ENCODE data around the gene SAE1. TPM values are rescaled to one million over a fixed set of nuclear protein-coding genes. Genes with fewer than 3 reads are reported as not detected.

SAE1 gene
- total and polyA plus RNA-seq, 2 of the 4 experiments (the other 2 are of a cell fraction) = 165 to 184 TPM

DNA sequence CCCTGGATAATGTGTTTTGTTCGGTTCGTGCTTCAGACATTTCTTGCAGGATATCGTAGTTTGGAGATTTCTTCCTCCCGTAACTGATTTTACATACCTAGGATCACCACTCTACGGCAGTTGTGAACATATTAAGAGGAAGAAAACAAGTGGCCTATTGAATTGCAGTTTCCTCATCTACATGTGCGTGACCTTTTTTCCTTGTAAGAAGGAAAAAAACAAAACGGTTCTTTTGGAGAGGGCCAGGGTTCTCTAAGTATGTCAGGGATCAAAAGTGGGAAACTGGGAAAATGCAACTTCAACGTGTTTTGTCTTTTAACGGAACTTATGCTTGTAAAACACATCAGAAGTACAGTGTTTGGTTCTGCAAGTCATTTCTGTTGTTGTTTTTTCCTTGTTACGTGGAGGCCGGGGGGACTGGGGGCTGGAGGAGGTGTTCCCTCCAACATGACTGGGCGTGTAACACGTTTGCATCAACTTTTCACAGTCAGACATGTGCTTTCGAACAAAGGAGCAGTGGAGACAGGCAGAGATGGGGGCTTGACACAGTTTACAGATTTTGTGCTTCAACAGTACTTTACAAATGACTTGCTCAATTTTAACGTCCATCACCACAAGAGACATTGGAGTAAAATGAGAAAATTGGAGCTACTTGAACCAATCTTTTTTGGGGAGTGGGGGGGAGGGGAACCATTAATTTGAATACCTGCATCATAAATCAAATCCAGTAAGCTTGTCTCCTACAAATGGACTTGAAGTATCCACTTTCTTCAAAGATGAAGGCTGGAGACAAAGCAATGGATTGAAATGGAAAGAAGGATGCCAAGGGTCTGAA is 20.9 kb upstream of the SAE1 start:
- Histone ChIP-seq H4K91ac (ENCODE audit: insufficient read depth, low read depth, low read length) (peak overlapping the region; percentile 26; the same call in 1 of the 2 replicates), H3K4me2 (ENCODE audit: low read depth, low read length) (peak overlapping the region; percentile 97), H2BK5ac (ENCODE audit: low read depth, low read length, poor library complexity, severe bottlenecking) (peak overlapping the region; percentile 98), H4K20me1 (ENCODE audit: insufficient read depth, low read length) (peaks cover 29% of the 10 kb centered on the region), H2AK9ac (replicated peaks; ENCODE audit: low read depth, low read length, poor library complexity) (peak overlapping the region; percentile 2), H2AK5ac (ENCODE audit: low read depth, low read length) (peak overlapping the region; percentile 69; the same call in 1 of the 2 replicates), H3K27ac (ENCODE audit: insufficient read depth, low read length) (peak overlapping the region; percentile 71), H3K56ac (ENCODE audit: extremely low read depth, insufficient read depth, low read length) (peak overlapping the region; percentile 99), H3K23ac (ENCODE audit: low read depth, low read length) (peak overlapping the region; percentile 99), H3K79me1 (ENCODE audit: low read depth in 1 of 2, low read length in 2 of 2) (peaks cover 25 to 73% of the 10 kb centered on the region in 2 experiments), H2BK20ac (ENCODE audit: low read depth, low read length) (no peak overlapping the region), H4K5ac (ENCODE audit: low read depth, low read length) (peak overlapping the region; percentile 9; the same call in 1 of the 2 replicates), H3K9me1 (ENCODE audit: insufficient read depth, low read length) (peaks cover 14% of the 10 kb centered on the region), H3K36me3 (ENCODE audit: control insufficient read depth, insufficient read depth, low read length) (peaks cover 2% of the 10 kb centered on the region), H3K4me3 (ENCODE audit: insufficient read depth, low read depth, low read length) (peak overlapping the region; percentile 77), H3K9ac (ENCODE audit: low read depth, low read length) (peak overlapping the region; percentile 100), H4K8ac (ENCODE audit: low read depth in 2 of 2, low read length in 2 of 2) (peak overlapping the region; percentile 88 to 96; a peak in 3 of 4 replicates), H3K18ac (ENCODE audit: low read depth, low read length) (peak overlapping the region; percentile 12; the same call in 1 of the 2 replicates), H2BK120ac (ENCODE audit: low read depth, low read length) (no peak overlapping the region), H2BK15ac (ENCODE audit: low read depth, low read length) (0 out of 3 replicates have a peak overlapping the region, but pooled peaks have one; percentile 7), H3K9me3 (ENCODE audit: control insufficient read depth, insufficient read depth, low read length) (no peaks in the 10 kb centered on the region), H3K14ac (replicated peaks; ENCODE audit: low read depth, low read length) (peak overlapping the region; percentile 100), H3K4ac (ENCODE audit: low read depth, low read length) (peak overlapping the region; percentile 97), H3K4me1 (ENCODE audit: control insufficient read depth, insufficient read depth, low read length) (peaks cover 25% of the 10 kb centered on the region), H3K27me3 (ENCODE audit: control insufficient read depth, insufficient read depth, low read length) (no peaks in the 10 kb centered on the region), H2AFZ (replicated peaks; ENCODE audit: low read length, poor library complexity) (no peak overlapping the region)
- 0% methylated on average over 1 of the region's 15 CpGs; no CpG with 5 or more reads in 1 of the 2 experiments for WGBS, 2 experiments (ENCODE audit: extremely low coverage in 2 of 2, insufficient read length in 1 of 2)
- no TSS peak for BruUV-seq (replicated peaks)
- DNase-seq (peak; percentile 49), ATAC-seq (ENCODE audit: low read depth) (no peak)
- no peak for TF ChIP-seq CEBPB (IDR thresholded peaks at IDR 0.05; ENCODE audit: low read depth, low read length)
- TF ChIP-seq MXI1 (IDR thresholded peaks at IDR 0.05; ENCODE audit: borderline replicate concordance, low read depth, low read length) = peak; percentile 48; the same call in 1 of the 2 replicates
- TF ChIP-seq NFE2L2 (IDR thresholded peaks at IDR 0.05; ENCODE audit: low read depth, low read length) = peak; percentile 43; the same call in 1 of the 2 replicates
- ChIA-PET CTCF (no interaction called here), POLR2A (ENCODE audit: unreplicated experiment) (no interaction called here)
- in situ Hi-C loops (cut with MboI; ENCODE audit: low sequenced_read_pairs) = no loop called here
- intact Hi-C loops (cut with micrococcal nuclease) = loop anchor here (5.0 kb wide), 2 partner anchors 32 to 72 kb away; no protein-coding TSS in a partner anchor
- dilution Hi-C loops (cut with HindIII; ENCODE audit: low sequenced_read_pairs, unreplicated experiment) = no loop called here

All from IMR-90 (cell line).